ENCODE measurements around the gene KCNJ15.

DNA sequence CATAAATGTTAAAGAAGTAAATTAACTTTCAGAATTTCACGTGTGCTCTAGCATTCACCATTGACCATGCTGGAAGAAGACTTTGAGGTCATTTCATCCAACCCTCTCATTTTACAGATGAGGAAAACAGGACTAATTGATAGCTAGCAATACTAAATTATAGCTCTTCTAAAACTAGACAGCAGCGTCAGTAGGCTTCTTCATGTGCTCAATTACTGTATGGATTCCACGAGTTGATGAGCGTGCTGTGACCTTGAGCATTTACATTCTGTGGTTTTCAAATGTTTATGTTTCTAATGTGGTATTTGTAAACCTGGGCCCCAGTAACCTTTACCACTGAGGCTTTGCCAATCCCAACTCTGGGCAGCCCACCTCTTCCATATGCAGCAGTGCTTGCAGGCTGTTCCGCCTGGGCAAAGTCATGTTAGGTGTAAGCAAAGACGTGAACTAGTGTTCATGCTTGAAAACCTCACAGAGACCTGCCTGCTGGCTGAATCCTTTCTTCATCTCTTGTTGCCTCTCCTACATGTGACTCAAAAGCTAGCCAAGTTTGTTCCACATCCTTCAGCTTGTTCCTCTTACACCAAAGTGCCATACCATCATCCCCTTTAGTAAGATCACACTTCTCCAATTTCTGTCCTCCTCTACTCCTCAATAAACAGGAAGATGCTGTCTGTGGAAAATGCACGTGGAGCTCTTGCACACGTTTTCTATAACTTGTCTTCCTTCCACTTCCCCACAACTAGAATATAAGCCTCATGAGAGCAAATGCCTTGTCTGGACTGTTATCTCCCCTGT, 17.2 kb downstream of the KCNJ15 start:
- TF ChIP-seq, protein P1, sequence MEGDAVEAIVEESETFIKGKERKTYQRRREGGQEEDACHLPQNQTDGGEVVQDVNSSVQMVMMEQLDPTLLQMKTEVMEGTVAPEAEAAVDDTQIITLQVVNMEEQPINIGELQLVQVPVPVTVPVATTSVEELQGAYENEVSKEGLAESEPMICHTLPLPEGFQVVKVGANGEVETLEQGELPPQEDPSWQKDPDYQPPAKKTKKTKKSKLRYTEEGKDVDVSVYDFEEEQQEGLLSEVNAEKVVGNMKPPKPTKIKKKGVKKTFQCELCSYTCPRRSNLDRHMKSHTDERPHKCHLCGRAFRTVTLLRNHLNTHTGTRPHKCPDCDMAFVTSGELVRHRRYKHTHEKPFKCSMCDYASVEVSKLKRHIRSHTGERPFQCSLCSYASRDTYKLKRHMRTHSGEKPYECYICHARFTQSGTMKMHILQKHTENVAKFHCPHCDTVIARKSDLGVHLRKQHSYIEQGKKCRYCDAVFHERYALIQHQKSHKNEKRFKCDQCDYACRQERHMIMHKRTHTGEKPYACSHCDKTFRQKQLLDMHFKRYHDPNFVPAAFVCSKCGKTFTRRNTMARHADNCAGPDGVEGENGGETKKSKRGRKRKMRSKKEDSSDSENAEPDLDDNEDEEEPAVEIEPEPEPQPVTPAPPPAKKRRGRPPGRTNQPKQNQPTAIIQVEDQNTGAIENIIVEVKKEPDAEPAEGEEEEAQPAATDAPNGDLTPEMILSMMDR (IDR thresholded peaks at IDR 0.05), result no peak
- no peak for TF ChIP-seq ZFP36 (IDR thresholded peaks at IDR 0.05; ENCODE audit: borderline replicate concordance, partially characterized antibody)
- no peak for TF ChIP-seq RCOR1 (IDR thresholded peaks at IDR 0.05; ENCODE audit: low read depth, low read length)
- TF ChIP-seq NPAS2 (CRISPR knock-in tag; IDR thresholded peaks at IDR 0.05; ENCODE audit: borderline replicate concordance), result no peak
- no peak for TF ChIP-seq EP300 (IDR thresholded peaks at IDR 0.05)
- TF ChIP-seq, protein P2, sequence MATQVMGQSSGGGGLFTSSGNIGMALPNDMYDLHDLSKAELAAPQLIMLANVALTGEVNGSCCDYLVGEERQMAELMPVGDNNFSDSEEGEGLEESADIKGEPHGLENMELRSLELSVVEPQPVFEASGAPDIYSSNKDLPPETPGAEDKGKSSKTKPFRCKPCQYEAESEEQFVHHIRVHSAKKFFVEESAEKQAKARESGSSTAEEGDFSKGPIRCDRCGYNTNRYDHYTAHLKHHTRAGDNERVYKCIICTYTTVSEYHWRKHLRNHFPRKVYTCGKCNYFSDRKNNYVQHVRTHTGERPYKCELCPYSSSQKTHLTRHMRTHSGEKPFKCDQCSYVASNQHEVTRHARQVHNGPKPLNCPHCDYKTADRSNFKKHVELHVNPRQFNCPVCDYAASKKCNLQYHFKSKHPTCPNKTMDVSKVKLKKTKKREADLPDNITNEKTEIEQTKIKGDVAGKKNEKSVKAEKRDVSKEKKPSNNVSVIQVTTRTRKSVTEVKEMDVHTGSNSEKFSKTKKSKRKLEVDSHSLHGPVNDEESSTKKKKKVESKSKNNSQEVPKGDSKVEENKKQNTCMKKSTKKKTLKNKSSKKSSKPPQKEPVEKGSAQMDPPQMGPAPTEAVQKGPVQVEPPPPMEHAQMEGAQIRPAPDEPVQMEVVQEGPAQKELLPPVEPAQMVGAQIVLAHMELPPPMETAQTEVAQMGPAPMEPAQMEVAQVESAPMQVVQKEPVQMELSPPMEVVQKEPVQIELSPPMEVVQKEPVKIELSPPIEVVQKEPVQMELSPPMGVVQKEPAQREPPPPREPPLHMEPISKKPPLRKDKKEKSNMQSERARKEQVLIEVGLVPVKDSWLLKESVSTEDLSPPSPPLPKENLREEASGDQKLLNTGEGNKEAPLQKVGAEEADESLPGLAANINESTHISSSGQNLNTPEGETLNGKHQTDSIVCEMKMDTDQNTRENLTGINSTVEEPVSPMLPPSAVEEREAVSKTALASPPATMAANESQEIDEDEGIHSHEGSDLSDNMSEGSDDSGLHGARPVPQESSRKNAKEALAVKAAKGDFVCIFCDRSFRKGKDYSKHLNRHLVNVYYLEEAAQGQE (IDR thresholded peaks at IDR 0.05), result no peak
- TF ChIP-seq POLR2A (IDR thresholded peaks at IDR 0.05; ENCODE audit: low read length), result no peak
- TF ChIP-seq CEBPB (IDR thresholded peaks at IDR 0.05), result no peak
- no peak for TF ChIP-seq JUN (IDR thresholded peaks at IDR 0.05)
- TF ChIP-seq FOSL2 (IDR thresholded peaks at IDR 0.05), result no peak
- no peak for TF ChIP-seq FOSL2 (CRISPR knock-in tag; IDR thresholded peaks at IDR 0.05)
- TF ChIP-seq EHMT2 (IDR thresholded peaks at IDR 0.05; ENCODE audit: low read depth), result no peak
- TF ChIP-seq, protein P3, sequence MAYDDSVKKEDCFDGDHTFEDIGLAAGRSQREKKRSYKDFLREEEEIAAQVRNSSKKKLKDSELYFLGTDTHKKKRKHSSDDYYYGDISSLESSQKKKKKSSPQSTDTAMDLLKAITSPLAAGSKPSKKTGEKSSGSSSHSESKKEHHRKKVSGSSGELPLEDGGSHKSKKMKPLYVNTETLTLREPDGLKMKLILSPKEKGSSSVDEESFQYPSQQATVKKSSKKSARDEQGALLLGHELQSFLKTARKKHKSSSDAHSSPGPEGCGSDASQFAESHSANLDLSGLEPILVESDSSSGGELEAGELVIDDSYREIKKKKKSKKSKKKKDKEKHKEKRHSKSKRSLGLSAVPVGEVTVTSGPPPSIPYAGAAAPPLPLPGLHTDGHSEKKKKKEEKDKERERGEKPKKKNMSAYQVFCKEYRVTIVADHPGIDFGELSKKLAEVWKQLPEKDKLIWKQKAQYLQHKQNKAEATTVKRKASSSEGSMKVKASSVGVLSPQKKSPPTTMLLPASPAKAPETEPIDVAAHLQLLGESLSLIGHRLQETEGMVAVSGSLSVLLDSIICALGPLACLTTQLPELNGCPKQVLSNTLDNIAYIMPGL (CRISPR knock-in tag; IDR thresholded peaks at IDR 0.05; ENCODE audit: borderline replicate concordance), result no peak
